Skeletal muscle satellite cell (primary cell): ENCODE data around the gene PHLPP1.

Experiments
- H3K27me3 ChIP-seq: 2 replicates; pipeline ENCODE4 v1.7.0; 2013; ENCODE audit warnings: low read length; ENCODE audit not compliant: control insufficient read depth, insufficient read depth
- H3K36me3 ChIP-seq: 2 replicates; pipeline ENCODE4 v1.7.0; 2013; ENCODE audit warnings: mild to moderate bottlenecking, control low read depth, low read length; ENCODE audit not compliant: insufficient read depth
- H3K4me1 ChIP-seq: 2 replicates; pipeline ENCODE4 v1.7.0; 2013; ENCODE audit warnings: low read length; ENCODE audit not compliant: control insufficient read depth, insufficient read depth
- H3K4me2 ChIP-seq: 2 replicates; pipeline ENCODE4 v1.7.0; 2013; ENCODE audit warnings: mild to moderate bottlenecking, low read length
- H3K4me3 ChIP-seq: 2 replicates; pipeline ENCODE4 v1.7.0; 2013; ENCODE audit warnings: low read length
- H3K9ac ChIP-seq: 2 replicates; pipeline ENCODE4 v1.7.0; 2013; ENCODE audit warnings: mild to moderate bottlenecking, low read depth, low read length, moderate library complexity
- H3K9me3 ChIP-seq: replicated peaks from 2 replicates; pipeline ENCODE4 v1.7.0; 2013; ENCODE audit warnings: mild to moderate bottlenecking, control low read depth, low read length

Gene PHLPP1

GRCh38 chr18:62827397-62827796 lies 112.1 kb downstream of the PHLPP1 start:
- peaks cover 3% of the 10 kb centered on the region for H3K4me1 ChIP-seq
- H3K27me3 ChIP-seq = no peaks in the 10 kb centered on the region
- H3K4me2 ChIP-seq = no peak overlapping the region
- H3K36me3 ChIP-seq = no peaks in the 10 kb centered on the region
- no peaks in the 10 kb centered on the region for H3K9me3 ChIP-seq
- no peak overlapping the region for H3K4me3 ChIP-seq
- H3K9ac ChIP-seq = no peak overlapping the region

DNA sequence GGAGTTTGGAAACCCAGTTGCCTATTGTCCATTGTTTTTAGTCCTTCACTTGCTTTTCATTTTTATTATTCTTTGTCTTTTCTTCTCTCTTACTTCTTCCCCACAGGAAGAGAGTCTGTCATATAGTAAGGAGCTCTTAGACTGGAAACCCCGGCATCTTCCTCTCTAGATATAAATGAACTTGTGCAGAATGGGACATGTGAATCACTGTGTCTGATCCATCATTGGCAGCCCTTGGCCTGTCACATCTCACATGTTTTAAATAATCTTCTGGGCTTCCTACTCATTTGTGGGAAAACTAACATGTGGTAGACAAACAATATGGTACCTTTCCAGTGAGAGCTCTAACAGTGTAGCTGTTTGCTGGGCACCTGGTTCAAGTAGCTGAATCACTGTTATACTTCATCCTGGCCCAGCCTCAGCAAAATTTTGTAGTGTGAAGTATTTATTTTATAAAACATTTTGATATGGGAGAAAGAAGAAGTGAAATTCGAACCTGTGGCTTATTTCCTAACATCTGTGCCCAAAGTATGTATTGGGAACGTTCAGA lies 112.8 kb downstream of the PHLPP1 start:
- Histone ChIP-seq H3K27me3 (no peaks in the 10 kb centered on the region), H3K4me2 (no peak overlapping the region), H3K4me3 (no peak overlapping the region), H3K4me1 (peaks cover 3% of the 10 kb centered on the region), H3K36me3 (no peaks in the 10 kb centered on the region), H3K9ac (no peak overlapping the region), H3K9me3 (no peaks in the 10 kb centered on the region)

DNA sequence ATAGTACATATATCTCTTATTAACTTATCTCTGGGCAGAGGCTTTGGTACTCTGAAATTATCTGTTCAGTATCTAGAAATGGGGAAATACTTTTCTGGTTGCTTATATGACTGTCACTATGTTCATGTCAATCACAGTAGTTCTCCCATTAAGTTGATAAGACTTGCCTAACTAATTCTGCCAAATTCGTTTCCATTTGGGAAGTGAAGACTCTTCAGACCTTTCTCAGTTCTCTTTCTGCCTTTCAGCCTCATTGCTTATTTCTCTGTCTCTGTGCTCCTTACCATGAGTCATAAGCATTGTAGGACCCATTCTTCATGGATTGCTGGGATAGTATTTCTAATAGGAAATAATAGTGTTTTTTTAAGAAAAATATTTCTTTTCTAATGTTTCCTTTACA lies 113.5 kb downstream of the PHLPP1 start:
- Histone ChIP-seq H3K4me3 (no peak overlapping the region), H3K4me1 (peaks cover 3% of the 10 kb centered on the region), H3K9me3 (no peaks in the 10 kb centered on the region), H3K4me2 (no peak overlapping the region), H3K9ac (no peak overlapping the region), H3K27me3 (no peaks in the 10 kb centered on the region), H3K36me3 (no peaks in the 10 kb centered on the region)

GRCh38 chr18:62829936-62830335 lies 114.6 kb downstream of the PHLPP1 start:
- Histone ChIP-seq H3K4me2 (no peak overlapping the region), H3K9me3 (no peaks in the 10 kb centered on the region), H3K36me3 (no peaks in the 10 kb centered on the region), H3K9ac (no peak overlapping the region), H3K27me3 (no peaks in the 10 kb centered on the region), H3K4me1 (peaks cover 3% of the 10 kb centered on the region), H3K4me3 (no peak overlapping the region)

- Histone ChIP-seq H3K4me2 (no peak overlapping the region), H3K9ac (no peak overlapping the region), H3K27me3 (no peaks in the 10 kb centered on the region), H3K4me1 (peaks cover 3% of the 10 kb centered on the region), H3K9me3 (no peaks in the 10 kb centered on the region), H3K4me3 (no peak overlapping the region), H3K36me3 (no peaks in the 10 kb centered on the region)
Observed at GRCh38 chr18:62832282-62832681, 116.9 kb downstream of the PHLPP1 start.

GRCh38 chr18:62833494-62833893 lies 118.2 kb downstream of the PHLPP1 start:
- Histone ChIP-seq H3K27me3 (no peaks in the 10 kb centered on the region), H3K4me3 (no peak overlapping the region), H3K36me3 (no peaks in the 10 kb centered on the region), H3K9me3 (no peaks in the 10 kb centered on the region), H3K4me1 (peaks cover 3% of the 10 kb centered on the region), H3K9ac (no peak overlapping the region), H3K4me2 (no peak overlapping the region)

DNA sequence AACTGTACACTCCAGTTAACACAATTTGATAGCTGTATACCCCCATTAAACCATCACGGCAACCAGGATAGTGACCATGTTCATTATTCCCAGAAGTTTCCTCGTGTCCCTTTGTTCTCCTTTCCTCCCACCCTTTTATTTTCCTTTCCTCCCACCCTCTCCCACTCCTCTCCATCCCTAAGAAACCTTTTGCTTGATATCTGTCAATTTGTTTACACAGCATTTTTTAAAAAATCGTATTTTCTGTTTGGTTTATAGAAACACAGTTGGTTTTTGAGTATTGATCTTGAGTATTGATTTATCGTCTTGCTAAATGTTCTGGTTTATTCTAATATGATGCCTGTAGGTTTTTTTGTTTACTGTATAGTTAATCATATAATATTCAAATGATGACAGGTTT lies 119.4 kb downstream of the PHLPP1 start:
- Histone ChIP-seq H3K9ac (no peak overlapping the region), H3K36me3 (no peaks in the 10 kb centered on the region), H3K9me3 (no peaks in the 10 kb centered on the region), H3K27me3 (no peaks in the 10 kb centered on the region), H3K4me1 (peaks cover 1% of the 10 kb centered on the region), H3K4me2 (no peak overlapping the region), H3K4me3 (no peak overlapping the region)

- Histone ChIP-seq H3K4me3 (no peak overlapping the region), H3K9ac (no peak overlapping the region), H3K9me3 (no peaks in the 10 kb centered on the region), H3K36me3 (no peaks in the 10 kb centered on the region), H3K4me1 (peaks cover 12% of the 10 kb centered on the region), H3K27me3 (no peaks in the 10 kb centered on the region), H3K4me2 (no peak overlapping the region)
Observed at GRCh38 chr18:62837011-62837410, 121.7 kb downstream of the PHLPP1 start.

- Histone ChIP-seq H3K36me3 (no peaks in the 10 kb centered on the region), H3K27me3 (no peaks in the 10 kb centered on the region), H3K4me3 (no peak overlapping the region), H3K4me1 (peaks cover 12% of the 10 kb centered on the region), H3K9me3 (no peaks in the 10 kb centered on the region), H3K4me2 (no peak overlapping the region), H3K9ac (no peak overlapping the region)
Observed at GRCh38 chr18:62838475-62839098, 123.2 kb downstream of the PHLPP1 start.

GRCh38 chr18:62839874-62840713 lies 124.8 kb downstream of the PHLPP1 start:
- H3K9me3 ChIP-seq = no peaks in the 10 kb centered on the region
- H3K4me1 ChIP-seq = peaks cover 12% of the 10 kb centered on the region
- no peaks in the 10 kb centered on the region for H3K36me3 ChIP-seq
- H3K4me3 ChIP-seq = no peak overlapping the region
- H3K27me3 ChIP-seq = no peaks in the 10 kb centered on the region
- no peak overlapping the region for H3K9ac ChIP-seq
- peak overlapping the region; percentile 13 for H3K4me2 ChIP-seq

- Histone ChIP-seq H3K4me3 (no peak overlapping the region), H3K9ac (no peak overlapping the region), H3K9me3 (no peaks in the 10 kb centered on the region), H3K4me2 (no peak overlapping the region), H3K36me3 (no peaks in the 10 kb centered on the region), H3K4me1 (peaks cover 12% of the 10 kb centered on the region), H3K27me3 (no peaks in the 10 kb centered on the region)
Observed at GRCh38 chr18:62841405-62841804, 126.1 kb downstream of the PHLPP1 start.
